Measurements from ENCODE around the gene HCN2. TPM values are rescaled to one million over a fixed set of nuclear protein-coding genes. Genes with fewer than 3 reads are reported as not detected.

Gene HCN2
- total and polyA plus RNA-seq, 9 of the 15 experiments (the other 6 are each of a cell fraction or from before 2014, with no cell fraction given) = 0.29 to 4.2 (median 0.82) TPM; not detected in 2

DNA sequence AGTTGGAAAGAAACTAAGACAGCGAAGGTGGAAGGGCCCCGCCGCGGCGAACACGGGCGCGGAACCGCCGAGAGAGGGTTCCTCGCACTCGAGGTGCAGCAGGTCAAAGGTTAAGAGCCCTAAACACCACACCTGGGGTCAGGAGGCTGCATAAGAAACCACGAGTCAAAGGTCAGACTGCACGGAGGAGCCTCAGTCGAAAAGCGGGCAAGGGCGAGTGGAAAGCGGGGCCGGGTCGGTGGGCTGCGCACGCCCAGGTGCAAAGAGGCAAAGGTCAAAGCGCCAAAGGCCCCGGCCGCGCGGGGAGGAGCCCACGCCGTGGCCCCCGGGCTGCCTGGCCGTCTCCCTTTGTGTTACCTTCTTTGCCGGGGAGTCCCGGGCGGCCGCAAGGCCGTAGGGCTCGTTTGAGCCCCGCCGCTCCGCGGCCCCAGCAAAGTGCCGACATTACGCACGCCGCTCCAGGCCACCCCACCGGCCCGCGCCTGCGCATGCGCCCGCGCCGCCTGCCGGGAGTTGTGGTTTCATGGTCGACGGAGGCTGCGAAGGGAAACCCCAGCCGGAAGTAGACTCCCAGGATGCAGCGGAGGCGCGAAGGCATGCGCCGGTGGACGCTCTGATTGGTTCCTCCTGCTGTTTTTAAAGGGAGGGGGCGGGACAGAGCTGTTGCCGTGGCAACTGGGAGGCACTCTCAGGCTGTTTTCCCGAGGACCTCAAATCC, 43.5 kb downstream of the HCN2 start, which contains the start of gene POLRMT (continued):
- TF ChIP-seq, protein P1, sequence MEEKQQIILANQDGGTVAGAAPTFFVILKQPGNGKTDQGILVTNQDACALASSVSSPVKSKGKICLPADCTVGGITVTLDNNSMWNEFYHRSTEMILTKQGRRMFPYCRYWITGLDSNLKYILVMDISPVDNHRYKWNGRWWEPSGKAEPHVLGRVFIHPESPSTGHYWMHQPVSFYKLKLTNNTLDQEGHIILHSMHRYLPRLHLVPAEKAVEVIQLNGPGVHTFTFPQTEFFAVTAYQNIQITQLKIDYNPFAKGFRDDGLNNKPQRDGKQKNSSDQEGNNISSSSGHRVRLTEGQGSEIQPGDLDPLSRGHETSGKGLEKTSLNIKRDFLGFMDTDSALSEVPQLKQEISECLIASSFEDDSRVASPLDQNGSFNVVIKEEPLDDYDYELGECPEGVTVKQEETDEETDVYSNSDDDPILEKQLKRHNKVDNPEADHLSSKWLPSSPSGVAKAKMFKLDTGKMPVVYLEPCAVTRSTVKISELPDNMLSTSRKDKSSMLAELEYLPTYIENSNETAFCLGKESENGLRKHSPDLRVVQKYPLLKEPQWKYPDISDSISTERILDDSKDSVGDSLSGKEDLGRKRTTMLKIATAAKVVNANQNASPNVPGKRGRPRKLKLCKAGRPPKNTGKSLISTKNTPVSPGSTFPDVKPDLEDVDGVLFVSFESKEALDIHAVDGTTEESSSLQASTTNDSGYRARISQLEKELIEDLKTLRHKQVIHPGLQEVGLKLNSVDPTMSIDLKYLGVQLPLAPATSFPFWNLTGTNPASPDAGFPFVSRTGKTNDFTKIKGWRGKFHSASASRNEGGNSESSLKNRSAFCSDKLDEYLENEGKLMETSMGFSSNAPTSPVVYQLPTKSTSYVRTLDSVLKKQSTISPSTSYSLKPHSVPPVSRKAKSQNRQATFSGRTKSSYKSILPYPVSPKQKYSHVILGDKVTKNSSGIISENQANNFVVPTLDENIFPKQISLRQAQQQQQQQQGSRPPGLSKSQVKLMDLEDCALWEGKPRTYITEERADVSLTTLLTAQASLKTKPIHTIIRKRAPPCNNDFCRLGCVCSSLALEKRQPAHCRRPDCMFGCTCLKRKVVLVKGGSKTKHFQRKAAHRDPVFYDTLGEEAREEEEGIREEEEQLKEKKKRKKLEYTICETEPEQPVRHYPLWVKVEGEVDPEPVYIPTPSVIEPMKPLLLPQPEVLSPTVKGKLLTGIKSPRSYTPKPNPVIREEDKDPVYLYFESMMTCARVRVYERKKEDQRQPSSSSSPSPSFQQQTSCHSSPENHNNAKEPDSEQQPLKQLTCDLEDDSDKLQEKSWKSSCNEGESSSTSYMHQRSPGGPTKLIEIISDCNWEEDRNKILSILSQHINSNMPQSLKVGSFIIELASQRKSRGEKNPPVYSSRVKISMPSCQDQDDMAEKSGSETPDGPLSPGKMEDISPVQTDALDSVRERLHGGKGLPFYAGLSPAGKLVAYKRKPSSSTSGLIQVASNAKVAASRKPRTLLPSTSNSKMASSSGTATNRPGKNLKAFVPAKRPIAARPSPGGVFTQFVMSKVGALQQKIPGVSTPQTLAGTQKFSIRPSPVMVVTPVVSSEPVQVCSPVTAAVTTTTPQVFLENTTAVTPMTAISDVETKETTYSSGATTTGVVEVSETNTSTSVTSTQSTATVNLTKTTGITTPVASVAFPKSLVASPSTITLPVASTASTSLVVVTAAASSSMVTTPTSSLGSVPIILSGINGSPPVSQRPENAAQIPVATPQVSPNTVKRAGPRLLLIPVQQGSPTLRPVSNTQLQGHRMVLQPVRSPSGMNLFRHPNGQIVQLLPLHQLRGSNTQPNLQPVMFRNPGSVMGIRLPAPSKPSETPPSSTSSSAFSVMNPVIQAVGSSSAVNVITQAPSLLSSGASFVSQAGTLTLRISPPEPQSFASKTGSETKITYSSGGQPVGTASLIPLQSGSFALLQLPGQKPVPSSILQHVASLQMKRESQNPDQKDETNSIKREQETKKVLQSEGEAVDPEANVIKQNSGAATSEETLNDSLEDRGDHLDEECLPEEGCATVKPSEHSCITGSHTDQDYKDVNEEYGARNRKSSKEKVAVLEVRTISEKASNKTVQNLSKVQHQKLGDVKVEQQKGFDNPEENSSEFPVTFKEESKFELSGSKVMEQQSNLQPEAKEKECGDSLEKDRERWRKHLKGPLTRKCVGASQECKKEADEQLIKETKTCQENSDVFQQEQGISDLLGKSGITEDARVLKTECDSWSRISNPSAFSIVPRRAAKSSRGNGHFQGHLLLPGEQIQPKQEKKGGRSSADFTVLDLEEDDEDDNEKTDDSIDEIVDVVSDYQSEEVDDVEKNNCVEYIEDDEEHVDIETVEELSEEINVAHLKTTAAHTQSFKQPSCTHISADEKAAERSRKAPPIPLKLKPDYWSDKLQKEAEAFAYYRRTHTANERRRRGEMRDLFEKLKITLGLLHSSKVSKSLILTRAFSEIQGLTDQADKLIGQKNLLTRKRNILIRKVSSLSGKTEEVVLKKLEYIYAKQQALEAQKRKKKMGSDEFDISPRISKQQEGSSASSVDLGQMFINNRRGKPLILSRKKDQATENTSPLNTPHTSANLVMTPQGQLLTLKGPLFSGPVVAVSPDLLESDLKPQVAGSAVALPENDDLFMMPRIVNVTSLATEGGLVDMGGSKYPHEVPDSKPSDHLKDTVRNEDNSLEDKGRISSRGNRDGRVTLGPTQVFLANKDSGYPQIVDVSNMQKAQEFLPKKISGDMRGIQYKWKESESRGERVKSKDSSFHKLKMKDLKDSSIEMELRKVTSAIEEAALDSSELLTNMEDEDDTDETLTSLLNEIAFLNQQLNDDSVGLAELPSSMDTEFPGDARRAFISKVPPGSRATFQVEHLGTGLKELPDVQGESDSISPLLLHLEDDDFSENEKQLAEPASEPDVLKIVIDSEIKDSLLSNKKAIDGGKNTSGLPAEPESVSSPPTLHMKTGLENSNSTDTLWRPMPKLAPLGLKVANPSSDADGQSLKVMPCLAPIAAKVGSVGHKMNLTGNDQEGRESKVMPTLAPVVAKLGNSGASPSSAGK (IDR thresholded peaks at IDR 0.05) = peak; percentile 43; the same call in 1 of the 2 replicates
- TF ChIP-seq SREBF2 (CRISPR knock-in tag; IDR thresholded peaks at IDR 0.05) = no peak
- TF ChIP-seq, protein P2, sequence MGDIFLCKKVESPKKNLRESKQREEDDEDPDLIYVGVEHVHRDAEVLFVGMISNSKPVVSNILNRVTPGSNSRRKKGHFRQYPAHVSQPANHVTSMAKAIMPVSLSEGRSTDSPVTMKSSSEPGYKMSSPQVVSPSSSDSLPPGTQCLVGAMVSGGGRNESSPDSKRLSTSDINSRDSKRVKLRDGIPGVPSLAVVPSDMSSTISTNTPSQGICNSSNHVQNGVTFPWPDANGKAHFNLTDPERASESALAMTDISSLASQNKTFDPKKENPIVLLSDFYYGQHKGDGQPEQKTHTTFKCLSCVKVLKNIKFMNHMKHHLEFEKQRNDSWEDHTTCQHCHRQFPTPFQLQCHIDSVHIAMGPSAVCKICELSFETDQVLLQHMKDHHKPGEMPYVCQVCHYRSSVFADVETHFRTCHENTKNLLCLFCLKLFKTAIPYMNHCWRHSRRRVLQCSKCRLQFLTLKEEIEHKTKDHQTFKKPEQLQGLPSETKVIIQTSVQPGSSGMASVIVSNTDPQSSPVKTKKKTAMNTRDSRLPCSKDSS (IDR thresholded peaks at IDR 0.05; ENCODE audit: low read depth, partially characterized antibody) = no peak
- TF ChIP-seq CHD4 (IDR thresholded peaks at IDR 0.05; ENCODE audit: insufficient read depth, insufficient replicate concordance, low read depth, low read length, poor library complexity, severe bottlenecking) = no peak
- no peak for TF ChIP-seq BCL6 (CRISPR knock-in tag; IDR thresholded peaks at IDR 0.05)
- TF ChIP-seq, protein P3, sequence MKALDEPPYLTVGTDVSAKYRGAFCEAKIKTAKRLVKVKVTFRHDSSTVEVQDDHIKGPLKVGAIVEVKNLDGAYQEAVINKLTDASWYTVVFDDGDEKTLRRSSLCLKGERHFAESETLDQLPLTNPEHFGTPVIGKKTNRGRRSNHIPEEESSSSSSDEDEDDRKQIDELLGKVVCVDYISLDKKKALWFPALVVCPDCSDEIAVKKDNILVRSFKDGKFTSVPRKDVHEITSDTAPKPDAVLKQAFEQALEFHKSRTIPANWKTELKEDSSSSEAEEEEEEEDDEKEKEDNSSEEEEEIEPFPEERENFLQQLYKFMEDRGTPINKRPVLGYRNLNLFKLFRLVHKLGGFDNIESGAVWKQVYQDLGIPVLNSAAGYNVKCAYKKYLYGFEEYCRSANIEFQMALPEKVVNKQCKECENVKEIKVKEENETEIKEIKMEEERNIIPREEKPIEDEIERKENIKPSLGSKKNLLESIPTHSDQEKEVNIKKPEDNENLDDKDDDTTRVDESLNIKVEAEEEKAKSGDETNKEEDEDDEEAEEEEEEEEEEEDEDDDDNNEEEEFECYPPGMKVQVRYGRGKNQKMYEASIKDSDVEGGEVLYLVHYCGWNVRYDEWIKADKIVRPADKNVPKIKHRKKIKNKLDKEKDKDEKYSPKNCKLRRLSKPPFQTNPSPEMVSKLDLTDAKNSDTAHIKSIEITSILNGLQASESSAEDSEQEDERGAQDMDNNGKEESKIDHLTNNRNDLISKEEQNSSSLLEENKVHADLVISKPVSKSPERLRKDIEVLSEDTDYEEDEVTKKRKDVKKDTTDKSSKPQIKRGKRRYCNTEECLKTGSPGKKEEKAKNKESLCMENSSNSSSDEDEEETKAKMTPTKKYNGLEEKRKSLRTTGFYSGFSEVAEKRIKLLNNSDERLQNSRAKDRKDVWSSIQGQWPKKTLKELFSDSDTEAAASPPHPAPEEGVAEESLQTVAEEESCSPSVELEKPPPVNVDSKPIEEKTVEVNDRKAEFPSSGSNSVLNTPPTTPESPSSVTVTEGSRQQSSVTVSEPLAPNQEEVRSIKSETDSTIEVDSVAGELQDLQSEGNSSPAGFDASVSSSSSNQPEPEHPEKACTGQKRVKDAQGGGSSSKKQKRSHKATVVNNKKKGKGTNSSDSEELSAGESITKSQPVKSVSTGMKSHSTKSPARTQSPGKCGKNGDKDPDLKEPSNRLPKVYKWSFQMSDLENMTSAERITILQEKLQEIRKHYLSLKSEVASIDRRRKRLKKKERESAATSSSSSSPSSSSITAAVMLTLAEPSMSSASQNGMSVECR (CRISPR knock-in tag; IDR thresholded peaks at IDR 0.05) = peak; percentile 47; the same call in 1 of the 2 replicates
- TF ChIP-seq, protein P4, sequence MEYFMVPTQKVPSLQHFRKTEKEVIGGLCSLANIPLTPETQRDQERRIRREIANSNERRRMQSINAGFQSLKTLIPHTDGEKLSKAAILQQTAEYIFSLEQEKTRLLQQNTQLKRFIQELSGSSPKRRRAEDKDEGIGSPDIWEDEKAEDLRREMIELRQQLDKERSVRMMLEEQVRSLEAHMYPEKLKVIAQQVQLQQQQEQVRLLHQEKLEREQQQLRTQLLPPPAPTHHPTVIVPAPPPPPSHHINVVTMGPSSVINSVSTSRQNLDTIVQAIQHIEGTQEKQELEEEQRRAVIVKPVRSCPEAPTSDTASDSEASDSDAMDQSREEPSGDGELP (CRISPR knock-in tag; IDR thresholded peaks at IDR 0.05; ENCODE audit: borderline replicate concordance) = peak; percentile 16; the same call in 1 of the 2 replicates
